OCI-LY3 (cell line): Measurements from ENCODE around the gene ZNF579.

ENCODE experiments used
- H2AFZ ChIP-seq: fragments of 200-600, 300-600 bp; shearing (Covaris generic); 2 replicates; pipeline ENCODE4 v1.6.0; 2014; ENCODE audit warnings: antibody characterized with exemption, low read depth, low read length
- H3K27ac ChIP-seq: fragments of 200-600, 300-600 bp; sonication (generic); 2 replicates; pipeline ENCODE4 v1.5.1; 2014; ENCODE audit warnings: mild to moderate bottlenecking, low read length, moderate library complexity, mixed read lengths
- H3K27me3 ChIP-seq: fragments of 200-600, 300-600 bp; sonication (generic); 2 replicates; pipeline ENCODE4 v1.6.1; 2014; ENCODE audit warnings: low read depth, low read length, mixed read lengths
- H3K36me3 ChIP-seq: fragments of 200-600, 300-600 bp; sonication (generic); replicated peaks from 2 replicates; pipeline ENCODE3; 2014; ENCODE audit warnings: low read depth, low read length, mixed read lengths
- H3K4me1 ChIP-seq: fragments of 300-600, 200-600 bp; sonication (generic); 2 replicates; pipeline ENCODE4 v1.6.1; 2014; ENCODE audit warnings: low read length, mixed read lengths
- H3K4me2 ChIP-seq: fragments of 200-600, 300-600 bp; sonication (generic); 2 replicates; pipeline ENCODE4 v1.6.1; 2014; ENCODE audit warnings: low read length, mixed read lengths
- H3K4me3 ChIP-seq: fragments of 300-600, 200-600 bp; sonication (generic); 2 replicates; pipeline ENCODE4 v1.5.1; 2014; ENCODE audit warnings: antibody characterized with exemption, mild to moderate bottlenecking, low read length, moderate library complexity
- H3K79me2 ChIP-seq: fragments of 300-600, 200-600 bp; shearing (Covaris generic); 2 replicates; pipeline ENCODE4 v1.6.1; 2014; ENCODE audit warnings: mild to moderate bottlenecking, low read length, mixed read lengths
- H3K9ac ChIP-seq: fragments of 300-600, 200-600 bp; shearing (Covaris generic); 2 replicates; pipeline ENCODE4 v1.6.0; 2014; ENCODE audit warnings: mild to moderate bottlenecking, low read length, moderate library complexity
- H3K9me3 ChIP-seq: fragments of 200-600, 300-600 bp; shearing (Covaris generic); 2 replicates; pipeline ENCODE4 v1.6.1; 2014; ENCODE audit warnings: low read length, mixed read lengths; ENCODE audit not compliant: insufficient read depth
- H4K20me1 ChIP-seq: fragments of 200-600, 300-600 bp; sonication (generic); 2 replicates; pipeline ENCODE4 v1.6.1; 2016; ENCODE audit warnings: low read length, mixed read lengths; ENCODE audit not compliant: insufficient read depth
- CTCF ChIP-seq: fragments of 200-600, 300-600 bp; sonication (generic); IDR thresholded peaks from 2 replicates; pipeline ENCODE4 v1.5.1; 2014; ENCODE audit warnings: antibody characterized with exemption, low read length, low read depth
- EZH2phosphoT487 ChIP-seq: fragments of 200-600 bp; shearing (Covaris generic); IDR thresholded peaks from 2 replicates; pipeline ENCODE4 v1.6.1; 2018; ENCODE audit warnings: antibody characterized with exemption, mixed run types, low read depth

Gene ZNF579

GRCh38 chr19:55611300-55611982 lies 30.8 kb upstream of the ZNF579 start:
- TF ChIP-seq CTCF: no peak
- TF ChIP-seq EZH2phosphoT487: no peak
- Histone ChIP-seq H3K27ac (peak overlapping the region; percentile 88), H3K27me3 (no peaks in the 10 kb centered on the region), H2AFZ (no peak overlapping the region), H3K79me2 (peaks cover 55% of the 10 kb centered on the region), H3K9me3 (no peaks in the 10 kb centered on the region), H3K9ac (peak overlapping the region; percentile 49), H4K20me1 (peaks cover 5% of the 10 kb centered on the region), H3K4me2 (peak overlapping the region; percentile 86), H3K36me3 (peaks cover 44% of the 10 kb centered on the region), H3K4me1 (peaks cover 29% of the 10 kb centered on the region), H3K4me3 (peak overlapping the region; percentile 59)

GRCh38 chr19:55609326-55609725 lies 28.7 kb upstream of the ZNF579 start:
- H3K4me3 ChIP-seq: no peak overlapping the region

GRCh38 chr19:55606817-55607216 lies 26.2 kb upstream of the ZNF579 start:
- H3K9me3 ChIP-seq: no peaks in the 10 kb centered on the region
- no peaks in the 10 kb centered on the region for H3K27me3 ChIP-seq
- no peak overlapping the region for H3K27ac ChIP-seq
- H3K4me2 ChIP-seq: peak overlapping the region; percentile 95
- peak overlapping the region; percentile 97 for H3K9ac ChIP-seq
- no peak overlapping the region for H2AFZ ChIP-seq
- peak overlapping the region; percentile 91 for H3K4me3 ChIP-seq
- peaks cover 55% of the 10 kb centered on the region for H3K79me2 ChIP-seq
- peaks cover 28% of the 10 kb centered on the region for H3K36me3 ChIP-seq
- TF ChIP-seq CTCF (no peak), EZH2phosphoT487 (no peak)
- peaks cover 24% of the 10 kb centered on the region for H3K4me1 ChIP-seq
- H4K20me1 ChIP-seq: no peaks in the 10 kb centered on the region

More at GRCh38 chr19:55609326-55609725, 28.7 kb upstream of the ZNF579 start:
- Histone ChIP-seq H3K27me3 (no peaks in the 10 kb centered on the region), H3K9me3 (no peaks in the 10 kb centered on the region), H3K27ac (no peak overlapping the region), H3K4me1 (peaks cover 37% of the 10 kb centered on the region), H3K4me2 (no peak overlapping the region), H2AFZ (no peak overlapping the region), H3K79me2 (peaks cover 64% of the 10 kb centered on the region), H3K9ac (no peak overlapping the region), H4K20me1 (peaks cover 5% of the 10 kb centered on the region), H3K36me3 (peaks cover 28% of the 10 kb centered on the region)
- TF ChIP-seq EZH2phosphoT487 (no peak), CTCF (no peak)

GRCh38 chr19:55606471-55606787 lies 25.8 kb upstream of the ZNF579 start:
- peak overlapping the region; percentile 97 for H3K9ac ChIP-seq
- H3K36me3 ChIP-seq: peaks cover 28% of the 10 kb centered on the region
- H3K79me2 ChIP-seq: peaks cover 51% of the 10 kb centered on the region
- H3K4me3 ChIP-seq: peak overlapping the region; percentile 91
- no peaks in the 10 kb centered on the region for H3K9me3 ChIP-seq
- no peak for TF ChIP-seq EZH2phosphoT487
- TF ChIP-seq CTCF: no peak
- peaks cover 20% of the 10 kb centered on the region for H3K4me1 ChIP-seq
- H2AFZ ChIP-seq: no peak overlapping the region
- peak overlapping the region; percentile 95 for H3K4me2 ChIP-seq
- peak overlapping the region; percentile 88 for H3K27ac ChIP-seq
- H4K20me1 ChIP-seq: no peaks in the 10 kb centered on the region
- no peaks in the 10 kb centered on the region for H3K27me3 ChIP-seq
